Epidermal melanocyte (primary cell): ENCODE measurements around the gene SPIN2B.

Experiments
- DNase-seq: peaks from one replicate; pipeline ENCODE4 v3.0.0; 2011; ENCODE audit warnings: low spot score; ENCODE audit not compliant: insufficient read length

Gene SPIN2B

GRCh38 chrX:57070185-57070984 lies 51.0 kb downstream of the SPIN2B start:
- no peak for DNase-seq
